NCI-H2227 (cell line): Measurements from ENCODE around the gene BHLHE41.

Experiments used
- DNase-seq: peaks from one replicate; lab custom pipeline; 2025; ENCODE audit not compliant: unreplicated experiment; lab: John Stamatoyannopoulos, UW

BHLHE41 gene

DNA sequence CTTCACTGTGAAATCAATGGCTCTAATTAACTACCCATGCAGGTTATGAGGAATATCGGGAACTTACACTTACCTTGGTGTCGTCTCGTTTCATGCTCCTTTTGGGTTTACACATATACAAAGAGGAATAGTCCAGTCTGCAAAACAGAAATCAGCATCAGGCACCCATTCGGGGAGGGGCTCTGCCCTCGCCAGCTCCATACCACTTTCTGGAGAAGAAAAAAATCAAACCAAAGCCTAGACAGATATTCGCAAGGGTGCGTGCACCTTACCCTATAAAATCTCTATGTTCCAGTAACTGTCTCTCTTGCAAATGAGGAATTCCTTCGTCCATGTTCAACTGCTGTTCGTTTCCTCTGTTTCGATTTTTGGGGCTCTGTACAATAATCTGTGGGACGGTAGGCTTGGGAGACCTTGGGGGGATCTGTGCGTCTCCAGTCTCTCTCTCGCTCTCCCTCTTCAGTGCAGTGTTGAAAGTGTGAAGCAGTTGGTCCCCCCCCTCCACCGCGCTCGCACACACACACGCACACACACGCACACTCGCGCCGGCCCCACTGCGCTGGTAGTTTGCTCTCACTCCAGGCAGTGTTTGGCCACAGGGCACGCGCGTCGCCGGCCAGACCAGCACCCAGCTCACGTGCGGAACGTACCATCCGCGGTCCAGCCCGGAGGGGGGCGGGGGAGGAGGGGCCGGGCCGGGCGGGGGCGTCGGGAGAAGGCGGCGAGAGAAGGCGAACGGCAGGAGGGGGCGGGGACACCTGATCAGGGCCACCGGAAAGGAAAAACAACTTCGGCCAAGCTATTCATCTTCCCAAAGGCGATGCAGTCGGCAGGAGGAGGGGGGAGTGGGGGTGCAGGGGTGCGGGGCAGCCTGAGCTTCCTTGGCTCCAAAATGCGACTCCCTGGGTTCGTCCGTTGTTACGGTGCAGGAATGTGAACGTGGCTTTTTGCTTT, at the start of gene BHLHE41:
Gene BHLHE41 (minus strand): TSS at position 592 of the 954 bp plus-strand sequence. CDS start 258 bp downstream, at position 334.
- DNase-seq: no peak

DNA sequence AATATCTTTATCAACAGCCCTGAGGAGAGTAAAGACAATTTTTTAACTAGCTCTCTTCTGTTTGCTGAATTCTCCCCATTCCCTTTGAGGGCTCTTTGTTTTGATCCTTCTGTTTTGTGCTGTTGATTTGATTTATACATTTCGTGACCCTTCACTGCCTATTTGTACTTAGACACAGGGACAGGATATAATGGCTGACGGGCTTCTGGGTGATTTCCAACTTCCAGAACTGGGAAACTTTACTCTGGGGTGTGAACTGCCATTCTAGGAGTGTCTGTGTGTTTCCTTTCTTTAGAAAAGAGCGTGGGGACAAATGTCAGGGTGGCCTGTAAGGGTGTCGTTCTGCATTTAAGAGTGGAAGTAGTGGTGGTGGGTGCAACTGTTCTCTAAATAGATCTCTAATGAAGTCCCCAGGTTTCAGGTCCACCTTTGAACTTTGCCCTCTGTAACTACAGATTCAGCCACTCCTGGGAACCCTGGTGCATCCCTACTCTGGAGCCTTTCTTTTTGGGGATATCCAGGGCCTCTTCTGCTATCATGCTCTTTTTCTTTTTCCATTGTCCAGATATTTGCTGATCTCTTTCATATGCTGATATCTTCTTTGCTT, 48.2 kb upstream of the BHLHE41 start:
- DNase-seq: no peak

DNA sequence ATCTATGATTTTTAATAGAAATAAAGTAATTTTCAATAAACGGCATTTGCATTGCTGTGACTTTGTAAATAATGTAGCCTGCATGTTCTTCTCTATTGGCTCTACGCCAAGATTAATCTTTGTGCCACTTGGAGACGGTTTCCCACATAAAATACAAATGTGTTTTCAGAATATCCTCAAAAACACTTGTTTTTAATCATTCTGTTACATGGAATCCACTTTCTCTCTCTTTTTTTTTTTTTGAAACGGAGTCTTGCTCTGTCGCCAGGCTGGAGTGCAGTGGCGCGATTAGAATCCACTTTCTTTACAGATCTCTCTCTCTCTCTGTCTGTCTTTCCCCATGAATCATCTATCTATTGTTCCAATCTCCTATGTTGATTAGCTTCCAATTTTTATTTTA, 47.7 kb upstream of the BHLHE41 start:
- DNase-seq: no peak

DNA sequence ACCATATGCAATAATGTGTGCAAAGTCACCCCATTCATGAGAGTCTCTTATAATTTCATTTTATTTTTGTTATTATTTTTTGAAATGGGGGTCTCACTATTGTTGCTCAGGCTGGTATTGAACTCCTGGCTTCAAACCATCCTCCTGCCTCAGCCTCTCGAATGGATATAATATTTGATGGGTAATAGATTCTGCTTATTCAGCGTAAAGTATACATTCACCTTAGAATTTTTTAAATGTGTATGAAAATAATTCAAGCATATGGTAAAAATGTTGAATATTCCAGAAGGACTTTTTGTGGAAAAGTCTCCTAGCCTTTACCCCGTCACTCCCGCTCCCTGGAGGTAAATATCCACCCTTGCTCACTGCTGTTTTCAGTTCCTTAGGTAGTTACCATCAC, 47.2 kb upstream of the BHLHE41 start:
- DNase-seq: no peak

DNA sequence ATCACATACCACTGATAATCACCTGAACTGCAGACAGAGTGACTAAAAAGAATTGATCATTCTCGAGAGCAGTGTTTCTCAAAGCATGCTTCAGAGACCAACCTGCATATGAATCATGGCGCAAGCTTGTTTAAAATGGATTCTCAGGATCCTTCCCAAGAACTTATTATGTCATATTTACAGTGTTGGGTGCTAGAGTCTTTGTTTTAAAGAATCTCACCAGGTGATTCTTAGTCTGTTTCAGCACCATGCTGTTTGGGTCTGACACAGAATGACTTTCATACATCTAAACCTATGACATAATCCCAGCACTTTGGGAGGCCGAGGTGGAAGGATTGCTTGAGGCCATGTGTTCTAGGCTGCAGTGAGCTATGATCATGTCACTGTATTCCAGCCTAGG, 39.3 kb upstream of the BHLHE41 start:
- no peak for DNase-seq

DNA sequence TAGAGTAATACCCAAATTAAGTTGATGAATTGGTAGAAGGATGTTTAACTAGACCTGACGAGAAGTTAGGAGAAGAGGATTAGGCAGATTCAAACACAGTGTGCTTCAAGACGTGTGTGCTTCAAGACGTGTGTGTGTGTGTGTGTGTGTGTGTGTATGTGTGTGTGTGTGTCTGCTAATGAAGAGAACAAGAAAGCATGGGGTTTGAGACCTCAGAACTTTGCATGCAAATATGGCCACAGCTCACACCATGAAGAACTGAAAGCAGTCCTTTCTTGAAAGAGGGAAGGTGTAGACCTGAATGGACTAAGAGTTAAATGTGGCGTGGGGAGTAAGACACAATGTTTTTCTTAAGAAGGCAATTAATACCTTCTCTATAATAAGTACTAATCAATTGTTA, 38.1 kb upstream of the BHLHE41 start:
- no peak for DNase-seq

DNA sequence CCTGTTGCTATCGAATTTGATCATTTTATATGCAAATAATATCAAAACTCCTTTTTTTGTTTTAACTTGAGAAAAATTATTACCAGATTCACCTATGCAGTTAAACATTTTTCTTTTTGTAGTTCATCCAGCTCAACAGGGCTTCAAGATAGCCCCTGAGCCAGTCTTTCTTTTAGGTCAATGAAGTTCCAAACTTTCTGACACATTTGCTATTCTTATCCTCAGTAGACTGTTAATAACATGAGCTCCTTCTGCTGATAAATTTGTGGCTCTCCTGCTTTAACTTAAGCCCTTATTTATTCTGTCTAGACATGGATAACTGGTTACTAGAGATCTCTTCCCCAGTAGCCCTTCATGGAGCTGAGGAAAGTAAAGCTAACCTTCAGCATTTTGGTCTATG, 37.3 kb upstream of the BHLHE41 start:
- DNase-seq: no peak

DNA sequence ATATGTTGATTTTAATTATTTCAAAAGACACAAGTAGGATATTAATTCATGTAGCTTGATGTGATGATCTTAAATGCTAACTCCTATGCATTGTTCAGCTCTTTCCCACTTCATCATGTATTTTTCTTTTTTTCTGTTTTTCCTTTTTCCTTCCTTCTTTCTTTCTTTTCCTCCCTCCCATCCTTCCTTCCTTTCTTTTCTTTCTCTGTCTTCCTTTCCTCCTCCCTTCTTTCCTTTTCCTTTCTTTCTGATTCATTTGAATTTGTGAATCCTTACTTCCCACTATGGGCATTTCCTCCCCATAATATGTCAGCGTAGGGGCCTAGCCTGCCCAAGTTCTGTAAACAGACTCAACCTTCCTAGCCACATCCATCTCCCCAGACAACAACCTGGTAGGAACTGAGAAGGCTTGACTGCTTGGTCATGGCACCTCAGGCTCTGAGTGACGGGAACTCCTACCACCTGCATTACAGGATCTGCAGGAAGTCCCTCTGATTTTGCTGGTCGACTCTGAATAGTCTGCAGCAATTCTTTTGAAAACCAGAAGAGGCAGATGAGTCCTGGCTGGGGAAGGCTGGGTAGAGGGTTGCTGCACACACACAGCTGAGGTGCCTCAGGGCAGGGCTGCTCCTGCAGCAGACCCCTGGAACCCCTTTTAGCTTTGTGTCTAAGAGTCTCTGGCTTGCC, 33.4 kb upstream of the BHLHE41 start:
- no peak for DNase-seq

DNA sequence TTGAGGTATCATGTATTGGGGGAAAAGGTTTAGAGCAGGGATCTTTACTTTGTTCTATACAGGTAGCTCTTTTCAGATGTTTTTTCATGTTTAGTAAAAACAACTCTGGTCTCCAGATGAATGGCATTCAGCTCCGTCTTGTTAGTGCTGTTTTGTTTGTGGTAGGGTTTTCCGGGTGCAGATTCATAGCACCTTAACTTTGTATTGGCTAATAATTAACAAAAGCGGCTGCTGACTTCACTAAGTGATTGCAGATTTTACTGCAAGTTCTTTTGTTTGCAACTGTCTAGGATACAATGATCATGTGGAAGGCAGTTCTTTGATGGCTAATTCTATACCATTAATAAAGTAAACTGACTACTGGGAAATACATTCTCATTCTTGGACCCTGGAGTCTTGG, 32.2 kb upstream of the BHLHE41 start:
- no peak for DNase-seq

DNA sequence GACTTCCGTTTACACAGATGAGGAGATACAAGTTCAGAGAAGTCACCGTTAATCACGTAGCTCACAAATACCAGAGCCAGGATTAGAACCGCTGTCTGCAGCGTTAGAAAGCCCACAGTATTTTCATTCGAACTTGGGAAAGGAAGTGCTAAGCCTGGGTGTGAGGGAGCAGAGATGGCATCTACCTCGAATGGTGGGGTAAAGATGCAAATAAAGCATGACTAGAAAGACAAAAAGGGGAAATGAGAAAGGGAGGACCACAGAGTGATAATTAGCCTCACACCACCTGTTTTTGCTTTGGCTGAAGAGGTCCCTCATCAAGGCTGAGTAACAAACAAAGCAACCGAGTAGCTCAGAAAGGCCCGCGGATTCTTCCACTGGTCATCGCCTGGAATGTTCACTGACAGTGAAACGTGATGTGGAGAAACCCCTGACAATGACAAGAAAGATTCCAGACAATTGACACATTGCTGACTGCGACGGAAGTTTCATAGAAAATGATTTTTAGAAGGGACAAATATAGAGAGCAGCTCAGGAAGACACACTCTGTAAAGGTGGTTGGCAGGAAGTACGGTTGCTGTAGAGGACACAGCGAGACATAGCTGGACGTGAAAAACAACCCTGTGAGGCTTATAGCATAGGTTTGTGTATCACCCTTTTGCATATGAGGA, 31.5 kb upstream of the BHLHE41 start:
- no peak for DNase-seq

DNA sequence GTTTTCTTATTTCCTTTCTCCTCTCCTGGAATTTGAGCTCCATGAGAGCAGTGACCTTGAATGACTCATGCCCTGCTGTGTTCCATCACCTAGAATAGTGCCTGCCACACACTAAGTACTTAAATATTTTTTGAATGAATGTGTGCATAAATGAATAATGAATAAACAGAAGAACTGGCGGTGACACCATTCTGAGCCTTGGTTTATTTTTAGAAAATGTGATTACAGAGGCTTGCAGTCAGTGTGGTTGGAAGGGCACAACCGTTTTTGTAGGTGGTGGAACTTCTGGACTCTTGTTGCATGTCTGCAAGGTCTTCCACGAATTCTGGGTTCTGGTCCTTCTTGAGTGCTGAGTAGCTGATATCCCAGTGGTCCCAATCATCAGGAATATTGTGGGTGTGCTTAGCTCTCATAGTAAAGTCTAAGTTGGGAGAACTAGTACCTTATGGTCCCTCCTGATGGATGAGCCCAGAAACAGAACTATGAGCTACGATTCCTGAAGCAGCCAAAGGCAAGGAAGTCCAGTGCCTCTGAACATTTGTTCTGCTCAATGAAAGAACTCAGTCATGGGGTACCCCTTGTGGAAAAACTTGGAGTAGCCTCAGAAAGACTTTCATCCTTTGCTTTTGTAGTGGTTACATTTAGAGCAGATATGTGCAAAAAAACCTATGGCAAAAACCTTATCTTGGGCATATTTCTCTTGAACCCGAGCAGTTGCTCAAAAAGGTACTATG, 28.8 kb upstream of the BHLHE41 start:
- no peak for DNase-seq

DNA sequence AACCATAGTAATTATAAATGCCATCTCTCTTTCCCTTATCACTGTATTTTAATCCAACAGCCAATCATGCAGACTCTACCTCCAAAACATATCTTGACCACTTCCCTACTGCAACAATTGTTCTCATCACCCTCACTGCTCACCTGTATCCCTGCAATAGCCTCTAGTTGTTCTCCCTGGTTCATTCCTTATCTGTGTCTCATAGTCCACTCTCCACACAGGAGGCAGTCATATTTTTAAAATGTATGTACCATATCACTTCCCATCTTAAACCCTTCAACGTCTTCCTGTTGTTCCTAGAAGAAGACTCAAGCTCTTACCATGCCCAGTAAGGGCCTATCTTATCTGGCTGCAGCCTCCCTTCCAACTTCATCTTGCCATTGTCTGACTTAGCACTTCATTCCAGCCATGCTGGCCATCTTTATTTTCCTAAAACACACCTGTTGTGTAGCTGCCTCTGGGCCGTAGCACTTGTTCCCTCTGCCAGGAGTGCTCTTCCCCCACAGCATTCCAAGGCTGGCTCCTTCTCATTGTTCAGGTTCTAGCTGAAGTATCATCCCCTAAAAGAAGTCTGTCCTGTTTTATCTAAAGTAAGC, 27.8 kb upstream of the BHLHE41 start:
- no peak for DNase-seq

DNA sequence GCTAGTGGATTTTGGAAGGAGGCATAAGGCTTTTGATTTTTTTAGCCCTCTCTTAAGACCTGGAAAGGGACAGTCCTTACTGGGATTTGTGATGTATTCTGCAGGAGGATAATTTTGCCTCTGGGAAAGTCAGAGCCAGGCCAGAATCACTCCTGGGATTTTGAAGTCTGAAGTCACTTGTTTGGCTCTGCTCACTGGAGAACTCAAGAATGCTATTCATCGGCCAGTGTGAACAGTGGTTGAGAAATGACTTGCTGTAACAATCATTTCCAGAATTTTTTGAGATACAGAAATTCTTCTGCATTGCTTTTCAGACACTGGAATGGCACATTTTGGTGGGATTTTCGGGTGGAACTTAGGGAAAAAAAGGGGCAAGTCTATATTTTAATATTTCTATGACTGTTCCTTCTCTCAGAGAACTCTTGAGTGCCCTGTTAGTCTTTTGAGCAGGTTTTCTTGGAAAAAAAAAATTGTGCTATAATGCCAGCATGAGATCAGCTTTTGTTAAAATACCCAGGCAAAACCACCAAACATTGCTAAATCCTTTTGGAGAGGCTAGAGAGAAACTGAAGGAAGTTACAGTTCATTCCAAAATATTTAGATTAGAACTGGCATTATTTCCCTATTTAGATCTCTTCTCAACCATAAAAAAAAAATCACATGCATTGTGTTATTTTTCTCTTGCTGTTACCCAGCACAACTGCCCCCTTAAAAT, 26.1 kb upstream of the BHLHE41 start:
- DNase-seq: no peak

DNA sequence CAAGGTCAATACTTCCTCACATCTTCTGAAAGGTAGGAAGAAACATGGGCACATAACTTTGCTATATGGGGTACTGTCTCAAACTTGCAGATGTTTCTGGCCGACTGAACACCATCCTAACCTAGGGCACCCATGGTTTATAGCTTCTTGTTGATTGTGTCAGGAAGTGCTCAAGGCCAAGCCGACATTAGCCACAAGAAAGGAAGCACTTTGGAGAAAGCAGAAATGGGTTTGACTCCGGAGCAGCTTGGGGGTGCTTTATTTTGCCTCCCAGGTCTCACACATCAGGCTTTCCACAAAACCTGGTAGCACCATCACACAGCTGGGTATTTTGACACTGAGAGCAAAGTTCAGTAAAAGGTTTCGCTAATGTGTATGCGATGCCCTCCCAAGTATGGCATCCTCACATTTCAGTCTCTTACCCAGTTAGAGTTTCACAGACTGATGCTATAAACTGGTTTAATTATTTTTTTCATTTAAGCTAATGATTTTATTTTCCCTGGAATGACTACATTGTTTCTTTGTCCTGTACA, 25.2 kb upstream of the BHLHE41 start:
- no peak for DNase-seq

DNA sequence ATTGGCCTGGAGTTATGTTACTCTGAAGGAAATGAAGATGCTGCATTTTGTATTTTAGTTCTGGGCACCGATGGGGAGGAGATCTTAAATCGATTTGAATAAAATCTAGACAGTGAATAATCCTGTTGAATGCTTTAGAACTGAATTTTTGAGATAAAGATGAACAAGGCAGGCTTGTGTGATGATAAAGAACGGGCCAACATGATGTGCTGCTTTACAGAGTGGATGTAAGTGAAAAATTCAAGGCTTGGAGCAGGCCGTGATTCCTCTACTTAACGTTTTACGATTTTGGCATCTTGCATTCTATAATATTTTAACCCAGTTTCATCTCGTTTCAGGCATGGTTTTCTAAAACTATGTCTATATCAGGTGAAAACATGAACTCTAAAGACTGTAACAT, 23.5 kb upstream of the BHLHE41 start:
- DNase-seq: no peak

DNA sequence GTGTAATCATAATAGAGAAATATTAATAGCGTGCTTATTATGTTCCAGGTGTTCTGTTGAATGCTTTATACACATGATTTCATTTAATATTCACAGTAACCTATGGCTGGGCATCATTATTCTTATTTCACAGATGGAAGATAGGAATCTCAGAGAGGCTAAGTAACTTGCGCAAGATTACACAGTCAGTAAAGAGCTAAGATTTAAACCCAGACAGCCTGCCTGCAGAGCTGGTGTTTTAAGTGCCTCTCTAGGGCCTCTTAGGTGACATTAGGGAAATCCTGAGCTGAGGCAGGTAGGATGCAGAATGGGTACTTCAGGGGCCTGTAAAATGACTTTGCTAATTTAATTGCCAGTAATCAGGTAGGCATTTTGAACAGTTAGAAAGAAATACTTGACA, 18.5 kb upstream of the BHLHE41 start:
- no peak for DNase-seq

DNA sequence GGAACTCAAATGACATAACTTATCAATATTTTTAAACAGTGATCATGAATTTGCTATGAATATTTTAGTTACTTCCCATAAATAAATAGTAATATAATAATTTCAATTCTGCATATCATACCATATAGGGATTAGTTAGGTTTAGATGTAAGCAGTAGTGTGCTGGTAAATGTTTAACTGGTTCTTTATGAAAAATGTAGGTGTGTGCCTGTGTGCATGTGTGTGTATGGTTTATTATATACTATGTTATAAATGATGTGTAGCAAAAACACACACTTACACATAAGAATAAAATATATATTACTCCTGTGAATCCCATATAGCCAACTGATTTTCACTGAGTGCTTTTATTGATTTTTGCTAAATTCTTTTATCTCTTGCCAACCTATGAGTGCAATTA, 14.0 kb upstream of the BHLHE41 start:
- DNase-seq: no peak

DNA sequence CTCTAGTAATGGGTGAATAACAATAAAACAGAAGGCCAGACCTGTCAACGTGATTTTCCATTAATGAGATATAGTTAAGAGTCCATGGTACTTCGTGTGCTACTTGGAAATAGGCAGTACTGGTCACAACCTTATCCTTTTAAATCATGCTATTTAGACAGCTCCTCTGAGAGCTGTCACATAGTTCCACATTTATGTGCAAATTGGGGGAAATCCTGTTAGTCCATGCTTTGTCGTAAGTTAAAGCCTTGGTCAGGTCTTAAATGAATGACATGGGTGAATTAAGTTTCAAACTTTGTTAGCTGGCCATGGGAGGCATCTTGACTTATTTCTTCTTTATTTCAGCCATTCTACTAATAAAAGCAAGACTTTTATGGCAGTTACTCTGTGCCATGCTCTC, 11.9 kb upstream of the BHLHE41 start:
- no peak for DNase-seq

DNA sequence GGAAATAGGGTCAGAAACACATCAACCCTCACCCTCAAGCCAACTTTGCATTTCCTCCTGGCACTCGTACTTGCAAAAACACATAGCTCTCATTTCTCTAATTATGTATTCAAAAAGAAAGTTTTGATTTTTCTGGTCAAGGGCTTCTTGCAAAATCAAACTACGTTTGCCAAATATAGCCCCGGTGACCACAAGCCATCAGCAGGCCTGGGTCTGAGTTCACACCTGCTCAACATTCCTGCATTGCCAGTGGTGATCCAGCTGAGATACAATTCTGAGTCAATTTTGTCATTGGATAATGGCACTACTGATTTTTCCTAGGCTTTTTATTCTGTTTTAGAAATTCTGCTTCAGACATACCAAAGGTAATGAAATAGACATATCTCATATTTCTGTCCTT, 10.7 kb upstream of the BHLHE41 start:
- DNase-seq: no peak
